Panc1 (cell line): ENCODE data around the gene AFG1L. TPM values are rescaled to one million over a fixed set of nuclear protein-coding genes. Genes with fewer than 3 reads are reported as not detected.
"Not testable (repeated sequence)": the region's sequence is repeated elsewhere in the genome, so short reads cannot be mapped to it uniquely, and the experiment has no call there.

Source experiments
- ATAC-seq: fragments of 200-7000 bp; cut with Tn5 transposase; 2 replicates; pipeline ENCODE4 v1.9.1; 2020; ENCODE audit warnings: mild to moderate bottlenecking, moderate library complexity
- BruUV-seq: library from RNA; stranded (reverse); fragments of 400-500 nt; replicated peaks from 2 replicates; lab custom pipeline; 2021; lab: Mats Ljungman, UMichigan
- CTCF ChIA-PET: fragments of 300-600 bp; sonication (Branson Sonifier 250); formaldehyde crosslinking; loops from one replicate; lab custom pipeline; 2022; ENCODE audit warnings: antibody characterized with exemption; lab: Charles Lee
- POLR2A ChIA-PET: fragments of 300-600 bp; sonication (Branson Sonifier 250); formaldehyde crosslinking; loops from one replicate; lab custom pipeline; 2022; ENCODE audit warnings: antibody characterized with exemption; lab: Charles Lee
- DNase-seq: peaks from one replicate; pipeline ENCODE4 v3.0.0-alpha.2; 2010; ENCODE audit warnings: low read depth, low spot score
- H3K27ac ChIP-seq: 2 replicates; pipeline ENCODE4 v1.5.1; 2011; ENCODE audit warnings: mild to moderate bottlenecking, low read length, inconsistent platforms
- H3K27me3 ChIP-seq: fragments of 200-500 bp; sonication (Bioruptor generic); 2 replicates; pipeline ENCODE4 v1.6.0; 2014; ENCODE audit warnings: low read length, inconsistent platforms; ENCODE audit not compliant: control insufficient read depth, insufficient read depth
- H3K36me3 ChIP-seq: fragments of 200-500 bp; sonication (Bioruptor generic); 2 replicates; pipeline ENCODE4 v1.5.1; 2014; ENCODE audit warnings: inconsistent platforms, mild to moderate bottlenecking, low read length, moderate library complexity; ENCODE audit not compliant: control insufficient read depth, insufficient read depth
- H3K4me1 ChIP-seq: 2 replicates; pipeline ENCODE4 v1.5.1; 2011; ENCODE audit warnings: inconsistent platforms, mild to moderate bottlenecking, low read length, moderate library complexity; ENCODE audit not compliant: control insufficient read depth, insufficient read depth
- H3K4me3 ChIP-seq, 2 experiments: 2 replicates each; pipeline ENCODE4 v1.5.1; 2011 to 2012; ENCODE audit warnings: low read depth in 2 of 2, low read length in 2 of 2, mild to moderate bottlenecking in 2 of 2, inconsistent platforms in 1 of 2, moderate library complexity in 1 of 2
- H3K9me3 ChIP-seq: fragments of 200-500 bp; sonication (Bioruptor generic); 2 replicates; pipeline ENCODE4 v1.5.1; 2014; ENCODE audit warnings: low read depth, mild to moderate bottlenecking, inconsistent platforms, low read length, moderate library complexity; ENCODE audit not compliant: control insufficient read depth, insufficient read depth
- CTCF ChIP-seq: fragments of 450-650 bp; IDR thresholded peaks from 2 replicates; pipeline ENCODE4 v1.5.1; 2017; ENCODE audit warnings: mild to moderate bottlenecking
- POLR2AphosphoS5 ChIP-seq: IDR thresholded peaks from 2 replicates; pipeline ENCODE4 v1.6.1; 2012; ENCODE audit warnings: mild to moderate bottlenecking, low read depth, low read length, moderate library complexity
- REST ChIP-seq, 2 experiments: IDR thresholded peaks; 2 replicates each; pipeline ENCODE4 v1.6.1; 2011 to 2012; ENCODE audit warnings: low read depth in 2 of 2, control low read depth in 1 of 2, low read length in 1 of 2, mild to moderate bottlenecking in 1 of 2, moderate library complexity in 1 of 2; ENCODE audit not compliant: insufficient read depth in 1 of 2
- SIN3A ChIP-seq: IDR thresholded peaks from 2 replicates; pipeline ENCODE4 v1.6.1; 2012; ENCODE audit warnings: low read depth, mild to moderate bottlenecking, low read length, moderate library complexity, borderline replicate concordance; ENCODE audit not compliant: insufficient read depth
- TCF7L2 ChIP-seq: IDR thresholded peaks from 2 replicates; pipeline ENCODE4 v1.6.1; 2011; ENCODE audit warnings: mild to moderate bottlenecking, low read depth, low read length, inconsistent platforms
- in situ Hi-C: cut with HindIII; loops from 2 replicates; pipeline ENCODE4 v1.10.0; 2016; ENCODE audit warnings: low sequenced_read_pairs, low pct_unique_long_range_greater_than_20kb
- intact Hi-C: fragments of 100-400 bp; cut with micrococcal nuclease; formaldehyde crosslinking; loops from one replicate; pipeline ENCODE4 v1.10.0; 2022; ENCODE audit not compliant: unreplicated experiment
- total RNA-seq: library from RNA; stranded (reverse); gene quantifications from one replicate; pipeline ENCODE4 v1.2.1, GENCODE V29; 2021; ENCODE audit not compliant: unreplicated experiment

AFG1L gene
- total RNA-seq, 1 experiment from 2014 or later = 12.4 TPM

GRCh38 chr6:108449717-108450116 lies 154.9 kb downstream of the AFG1L start:
- ATAC-seq, POLR2A ChIA-PET, intact Hi-C loops, H3K9me3 ChIP-seq, CTCF ChIA-PET, H3K4me1 ChIP-seq, H3K27ac ChIP-seq, BruUV-seq, H3K36me3 ChIP-seq, H3K4me3 ChIP-seq, DNase-seq, in situ Hi-C loops, H3K27me3 ChIP-seq: not testable (repeated sequence)

GRCh38 chr6:108451816-108452215 lies 157.0 kb downstream of the AFG1L start:
- ATAC-seq = no peak
- Histone ChIP-seq H3K4me1 (no peaks in the 10 kb centered on the region), H3K27ac (no peak overlapping the region), H3K9me3 (no peaks in the 10 kb centered on the region), H3K36me3 (no peaks in the 10 kb centered on the region), H3K27me3 (no peaks in the 10 kb centered on the region), H3K4me3 (no peak overlapping the region)
- BruUV-seq = no TSS peak
- POLR2A ChIA-PET = no interaction called here
- no peak for DNase-seq
- TF ChIP-seq POLR2AphosphoS5 (no peak), CTCF (no peak), SIN3A (no peak), REST (IDR thresholded peaks at IDR 0.05; ENCODE audit: insufficient read depth in 1 of 2, low read depth in 2 of 2, low read length in 1 of 2) (no peak), TCF7L2 (no peak)
- in situ Hi-C loops = no loop called here
- intact Hi-C loops = no loop called here
- CTCF ChIA-PET = no interaction called here

- POLR2A ChIA-PET = no interaction called here
- no peaks in the 10 kb centered on the region for H3K9me3 ChIP-seq
- H3K4me1 ChIP-seq = no peaks in the 10 kb centered on the region
- H3K27ac ChIP-seq = no peak overlapping the region
- CTCF ChIA-PET = no interaction called here
- BruUV-seq = no TSS peak
- no peak for TF ChIP-seq CTCF
- no peak for TF ChIP-seq REST (IDR thresholded peaks at IDR 0.05; ENCODE audit: insufficient read depth in 1 of 2, low read depth in 2 of 2, low read length in 1 of 2)
- TF ChIP-seq SIN3A = no peak
- no peak for TF ChIP-seq POLR2AphosphoS5
- no peak for TF ChIP-seq TCF7L2
- intact Hi-C loops (no loop called here), in situ Hi-C loops (no loop called here)
- no peak overlapping the region for H3K4me3 ChIP-seq
- DNase-seq (no peak), ATAC-seq (no peak)
- no peaks in the 10 kb centered on the region for H3K36me3 ChIP-seq
- no peaks in the 10 kb centered on the region for H3K27me3 ChIP-seq
Observed at GRCh38 chr6:108452711-108453195, 157.9 kb downstream of the AFG1L start.
